A549 (cell line): ENCODE results near the gene RPN1. TPM values are rescaled to one million over a fixed set of nuclear protein-coding genes. Genes with fewer than 3 reads are reported as not detected.

Experiments used
- EHMT2 ChIP-seq: fragments of 200-600 bp; sonication (generic); IDR thresholded peaks from 2 replicates; pipeline ENCODE4 v1.6.1; 2016; ENCODE audit warnings: antibody characterized with exemption, low read depth, mild to moderate bottlenecking, moderate library complexity
- ESRRA ChIP-seq: fragments of 150-350 bp; IDR thresholded peaks from 2 replicates; pipeline ENCODE4 v1.6.1; 2014; ENCODE audit warnings: mild to moderate bottlenecking, low read length, borderline replicate concordance
- FOSB ChIP-seq: fragments of 250-450 bp; sonication (Bioruptor Pico); IDR thresholded peaks from 2 replicates; pipeline ENCODE4 v1.5.0; 2020; ENCODE audit warnings: mild to moderate bottlenecking, moderate library complexity
- FOSL2 ChIP-seq, 2 experiments: fragments of 450-650 bp in 1 of 2; fragments of >200 bp in 1 of 2; sonication (Bioruptor Twin) in 1 of 2; formaldehyde crosslinking; IDR thresholded peaks; 2 replicates each; pipeline versions ENCODE4 v1.5.0 to v1.6.1; 2016 to 2020; ENCODE audit warnings: mild to moderate bottlenecking in 1 of 2, moderate library complexity in 1 of 2
- GATA3 ChIP-seq: IDR thresholded peaks from 2 replicates; pipeline ENCODE4 v1.6.1; 2012; ENCODE audit warnings: borderline replicate concordance
- HEYL ChIP-seq: fragments of 250-450 bp; sonication (Bioruptor Pico); IDR thresholded peaks from 2 replicates; pipeline ENCODE4 v1.8.0; 2021; ENCODE audit warnings: mild to moderate bottlenecking, moderate library complexity
- HOXA7 ChIP-seq: fragments of 250-450 bp; sonication (Bioruptor Pico); IDR thresholded peaks from 2 replicates; pipeline ENCODE4 v1.5.0; 2020; ENCODE audit warnings: mild to moderate bottlenecking, moderate library complexity
- JUN ChIP-seq, 2 experiments: fragments of >200 bp; sonication (Bioruptor Twin); formaldehyde crosslinking; IDR thresholded peaks; 2 replicates in 1 of 2; 3 replicates in 1 of 2; pipeline ENCODE4 v1.6.1; 2016 to 2017
- KDM5A ChIP-seq: fragments of 200-600 bp; sonication (generic); IDR thresholded peaks from 2 replicates; pipeline ENCODE4 v1.6.1; 2016; ENCODE audit warnings: antibody characterized with exemption, mild to moderate bottlenecking
- MAZ ChIP-seq: fragments of 150-350 bp; IDR thresholded peaks from 2 replicates; pipeline ENCODE4 v1.6.1; 2014; ENCODE audit warnings: antibody characterized with exemption, low read depth, low read length, borderline replicate concordance
- POLR2AphosphoS2 ChIP-seq: conservative IDR thresholded peaks from 2 replicates; pipeline ENCODE4 v1.6.1; 2012; ENCODE audit warnings: low read length, improper control_type of control experiment, inconsistent platforms
- RARB ChIP-seq: fragments of 250-450 bp; sonication (Bioruptor Pico); IDR thresholded peaks from 2 replicates; pipeline ENCODE4 v1.8.0; 2021; ENCODE audit warnings: mild to moderate bottlenecking, moderate library complexity
- RCOR1 ChIP-seq: fragments of 150-350 bp; IDR thresholded peaks from 2 replicates; pipeline ENCODE4 v1.6.1; 2014; ENCODE audit warnings: antibody characterized with exemption, low read length, low read depth
- RFX5 ChIP-seq: fragments of 450-650 bp; IDR thresholded peaks from 2 replicates; pipeline ENCODE4 v1.7.1; 2014; ENCODE audit warnings: antibody characterized with exemption, mild to moderate bottlenecking, moderate library complexity
- RNF2 ChIP-seq: fragments of 200-600 bp; sonication (generic); IDR thresholded peaks from 2 replicates; pipeline ENCODE4 v1.6.1; 2016; ENCODE audit warnings: low read depth, mild to moderate bottlenecking, antibody characterized with exemption, moderate library complexity, borderline replicate concordance
- SMC3 ChIP-seq: fragments of >200 bp; sonication (Bioruptor Twin); formaldehyde crosslinking; IDR thresholded peaks from 3 replicates; pipeline ENCODE4 v1.6.1; 2018; ENCODE audit warnings: inconsistent platforms
- SREBF2 ChIP-seq: fragments of 450-650 bp; IDR thresholded peaks from 2 replicates; pipeline ENCODE4 v1.6.1; 2014; ENCODE audit warnings: mild to moderate bottlenecking, moderate library complexity
- ZFP36 ChIP-seq: fragments of 450-650 bp; IDR thresholded peaks from 2 replicates; pipeline ENCODE4 v1.6.1; 2014; ENCODE audit warnings: borderline replicate concordance; ENCODE audit not compliant: partially characterized antibody
- ZSCAN20 ChIP-seq: fragments of 250-450 bp; sonication (Bioruptor Pico); IDR thresholded peaks from 2 replicates; pipeline ENCODE4 v1.8.0; 2022; ENCODE audit warnings: mild to moderate bottlenecking, moderate library complexity
- polyA plus RNA-seq, 4 experiments: library from polyadenylated mRNA; depleted of rRNA in 3 of 4; stranded (reverse); fragments of >200 nt; fragmentation: RNase III in 1 of 4; extraction: RNeasy Plus Mini Kit Qiagen cat#74134 plus additional on column Dnase treatment in 1 of 4; gene quantifications; 2 replicates in 3 of 4; 3 replicates in 1 of 4; pipeline ENCODE4 v1.2.3, GENCODE V29; 2011 to 2017
- TF ChIP-seq, protein P1 (sequence below): IDR thresholded peaks from 2 replicates; pipeline ENCODE4 v1.6.1; 2012; ENCODE audit warnings: low read depth, borderline replicate concordance
- TF ChIP-seq, protein P2 (sequence below): fragments of 250-450 bp; sonication (Bioruptor Pico); IDR thresholded peaks from 2 replicates; pipeline ENCODE4 v1.5.0; 2021; ENCODE audit warnings: mild to moderate bottlenecking, moderate library complexity, borderline replicate concordance
- TF ChIP-seq, protein P3 (sequence below): IDR thresholded peaks from 2 replicates; pipeline ENCODE4 v1.6.1; 2012
- TF ChIP-seq, protein P4 (sequence below): fragments of 200-600 bp; sonication (generic); IDR thresholded peaks from 2 replicates; pipeline ENCODE4 v1.6.1; 2016; ENCODE audit warnings: antibody characterized with exemption, mild to moderate bottlenecking, moderate library complexity
- TF ChIP-seq, protein P5 (sequence below): fragments of 150-350 bp; IDR thresholded peaks from 2 replicates; pipeline ENCODE4 v1.6.1; 2014; ENCODE audit warnings: low read depth, mild to moderate bottlenecking, low read length
- TF ChIP-seq, protein P6 (sequence below): fragments of >200 bp; sonication (Bioruptor Twin); formaldehyde crosslinking; IDR thresholded peaks from 2 replicates; pipeline ENCODE4 v1.6.1; 2016
- TF ChIP-seq, protein P7 (sequence below): fragments of 450-650 bp; IDR thresholded peaks from 2 replicates; pipeline ENCODE4 v1.6.1; 2014; ENCODE audit warnings: antibody characterized with exemption

Gene RPN1
- polyA plus RNA-seq, 2 of the 4 experiments (the other 2 are of a cell fraction), result 145 to 279 TPM

DNA sequence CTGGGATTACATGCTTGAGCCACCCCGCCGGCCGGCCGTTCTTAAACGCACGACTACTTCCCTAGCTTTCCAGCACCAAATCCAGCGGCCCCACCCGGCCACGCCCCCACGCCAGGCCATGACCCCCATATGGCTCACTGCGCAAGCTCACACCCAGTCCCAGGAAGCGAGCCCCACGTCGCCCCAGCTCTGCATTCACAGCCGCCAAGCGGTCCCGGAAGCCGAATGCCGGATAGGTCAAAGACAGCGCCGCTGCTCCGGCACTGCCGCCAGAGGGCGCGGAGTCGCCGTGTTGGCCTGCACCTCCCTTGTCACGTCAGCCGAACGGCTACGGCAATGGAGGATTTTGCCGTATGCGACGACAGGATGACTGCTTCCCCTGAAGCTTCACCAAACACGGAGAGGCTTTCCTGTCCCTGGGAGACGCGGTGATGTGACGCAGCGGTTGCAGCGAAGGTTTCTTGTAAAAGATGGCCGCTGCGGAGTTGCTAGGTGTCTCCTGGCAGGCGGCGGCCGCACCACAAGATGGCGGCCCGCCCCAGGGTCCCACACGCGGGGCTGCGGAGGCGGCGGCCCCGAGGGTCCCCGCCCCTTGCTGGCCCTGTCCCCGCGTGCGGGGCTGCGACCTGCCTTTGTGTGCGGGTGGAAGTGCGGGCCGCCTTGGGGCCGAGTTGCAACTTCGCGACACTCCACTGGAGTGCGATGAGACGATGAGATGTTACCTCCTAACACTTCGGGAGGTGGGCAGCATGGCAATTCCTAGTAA is 30.2 kb upstream of the RPN1 start (continued):
- TF ChIP-seq RCOR1 (no peak), FOSL2 (IDR thresholded peaks at IDR 0.05) (no peak), FOSL2 (CRISPR knock-in tag; IDR thresholded peaks at IDR 0.05) (peak; percentile 11), ZSCAN20 (no peak), GATA3 (0 out of 2 replicates have a peak, but pooled peaks have one; percentile 9), FOSB (CRISPR knock-in tag) (no peak), ZFP36 (no peak), KDM5A (no peak), RNF2 (no peak), RFX5 (peak; percentile 93), SREBF2 (peak; percentile 41), EHMT2 (no peak), HEYL (no peak), RARB (CRISPR knock-in tag) (peak; percentile 39; the same call in 1 of the 2 replicates), ESRRA (no peak), MAZ (no peak), JUN (IDR thresholded peaks at IDR 0.05) (peak; percentile 65 to 66; a peak in 4 of 5 replicates), HOXA7 (CRISPR knock-in tag) (no peak), SMC3 (peak; percentile 79), POLR2AphosphoS2 (no peak)
- TF ChIP-seq, protein P1, sequence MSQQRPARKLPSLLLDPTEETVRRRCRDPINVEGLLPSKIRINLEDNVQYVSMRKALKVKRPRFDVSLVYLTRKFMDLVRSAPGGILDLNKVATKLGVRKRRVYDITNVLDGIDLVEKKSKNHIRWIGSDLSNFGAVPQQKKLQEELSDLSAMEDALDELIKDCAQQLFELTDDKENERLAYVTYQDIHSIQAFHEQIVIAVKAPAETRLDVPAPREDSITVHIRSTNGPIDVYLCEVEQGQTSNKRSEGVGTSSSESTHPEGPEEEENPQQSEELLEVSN, result peak; percentile 49; the same call in 1 of the 2 replicates
- TF ChIP-seq, protein P2, sequence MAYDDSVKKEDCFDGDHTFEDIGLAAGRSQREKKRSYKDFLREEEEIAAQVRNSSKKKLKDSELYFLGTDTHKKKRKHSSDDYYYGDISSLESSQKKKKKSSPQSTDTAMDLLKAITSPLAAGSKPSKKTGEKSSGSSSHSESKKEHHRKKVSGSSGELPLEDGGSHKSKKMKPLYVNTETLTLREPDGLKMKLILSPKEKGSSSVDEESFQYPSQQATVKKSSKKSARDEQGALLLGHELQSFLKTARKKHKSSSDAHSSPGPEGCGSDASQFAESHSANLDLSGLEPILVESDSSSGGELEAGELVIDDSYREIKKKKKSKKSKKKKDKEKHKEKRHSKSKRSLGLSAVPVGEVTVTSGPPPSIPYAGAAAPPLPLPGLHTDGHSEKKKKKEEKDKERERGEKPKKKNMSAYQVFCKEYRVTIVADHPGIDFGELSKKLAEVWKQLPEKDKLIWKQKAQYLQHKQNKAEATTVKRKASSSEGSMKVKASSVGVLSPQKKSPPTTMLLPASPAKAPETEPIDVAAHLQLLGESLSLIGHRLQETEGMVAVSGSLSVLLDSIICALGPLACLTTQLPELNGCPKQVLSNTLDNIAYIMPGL (CRISPR knock-in tag), result peak; percentile 84; the same call in 1 of the 2 replicates
- TF ChIP-seq, protein P3, sequence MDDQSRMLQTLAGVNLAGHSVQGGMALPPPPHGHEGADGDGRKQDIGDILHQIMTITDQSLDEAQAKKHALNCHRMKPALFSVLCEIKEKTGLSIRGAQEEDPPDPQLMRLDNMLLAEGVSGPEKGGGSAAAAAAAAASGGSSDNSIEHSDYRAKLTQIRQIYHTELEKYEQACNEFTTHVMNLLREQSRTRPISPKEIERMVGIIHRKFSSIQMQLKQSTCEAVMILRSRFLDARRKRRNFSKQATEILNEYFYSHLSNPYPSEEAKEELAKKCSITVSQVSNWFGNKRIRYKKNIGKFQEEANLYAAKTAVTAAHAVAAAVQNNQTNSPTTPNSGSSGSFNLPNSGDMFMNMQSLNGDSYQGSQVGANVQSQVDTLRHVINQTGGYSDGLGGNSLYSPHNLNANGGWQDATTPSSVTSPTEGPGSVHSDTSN, result no peak
- TF ChIP-seq, protein P4, sequence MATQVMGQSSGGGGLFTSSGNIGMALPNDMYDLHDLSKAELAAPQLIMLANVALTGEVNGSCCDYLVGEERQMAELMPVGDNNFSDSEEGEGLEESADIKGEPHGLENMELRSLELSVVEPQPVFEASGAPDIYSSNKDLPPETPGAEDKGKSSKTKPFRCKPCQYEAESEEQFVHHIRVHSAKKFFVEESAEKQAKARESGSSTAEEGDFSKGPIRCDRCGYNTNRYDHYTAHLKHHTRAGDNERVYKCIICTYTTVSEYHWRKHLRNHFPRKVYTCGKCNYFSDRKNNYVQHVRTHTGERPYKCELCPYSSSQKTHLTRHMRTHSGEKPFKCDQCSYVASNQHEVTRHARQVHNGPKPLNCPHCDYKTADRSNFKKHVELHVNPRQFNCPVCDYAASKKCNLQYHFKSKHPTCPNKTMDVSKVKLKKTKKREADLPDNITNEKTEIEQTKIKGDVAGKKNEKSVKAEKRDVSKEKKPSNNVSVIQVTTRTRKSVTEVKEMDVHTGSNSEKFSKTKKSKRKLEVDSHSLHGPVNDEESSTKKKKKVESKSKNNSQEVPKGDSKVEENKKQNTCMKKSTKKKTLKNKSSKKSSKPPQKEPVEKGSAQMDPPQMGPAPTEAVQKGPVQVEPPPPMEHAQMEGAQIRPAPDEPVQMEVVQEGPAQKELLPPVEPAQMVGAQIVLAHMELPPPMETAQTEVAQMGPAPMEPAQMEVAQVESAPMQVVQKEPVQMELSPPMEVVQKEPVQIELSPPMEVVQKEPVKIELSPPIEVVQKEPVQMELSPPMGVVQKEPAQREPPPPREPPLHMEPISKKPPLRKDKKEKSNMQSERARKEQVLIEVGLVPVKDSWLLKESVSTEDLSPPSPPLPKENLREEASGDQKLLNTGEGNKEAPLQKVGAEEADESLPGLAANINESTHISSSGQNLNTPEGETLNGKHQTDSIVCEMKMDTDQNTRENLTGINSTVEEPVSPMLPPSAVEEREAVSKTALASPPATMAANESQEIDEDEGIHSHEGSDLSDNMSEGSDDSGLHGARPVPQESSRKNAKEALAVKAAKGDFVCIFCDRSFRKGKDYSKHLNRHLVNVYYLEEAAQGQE, result no peak; the same call in 1 of the 2 replicates
- TF ChIP-seq, protein P5, sequence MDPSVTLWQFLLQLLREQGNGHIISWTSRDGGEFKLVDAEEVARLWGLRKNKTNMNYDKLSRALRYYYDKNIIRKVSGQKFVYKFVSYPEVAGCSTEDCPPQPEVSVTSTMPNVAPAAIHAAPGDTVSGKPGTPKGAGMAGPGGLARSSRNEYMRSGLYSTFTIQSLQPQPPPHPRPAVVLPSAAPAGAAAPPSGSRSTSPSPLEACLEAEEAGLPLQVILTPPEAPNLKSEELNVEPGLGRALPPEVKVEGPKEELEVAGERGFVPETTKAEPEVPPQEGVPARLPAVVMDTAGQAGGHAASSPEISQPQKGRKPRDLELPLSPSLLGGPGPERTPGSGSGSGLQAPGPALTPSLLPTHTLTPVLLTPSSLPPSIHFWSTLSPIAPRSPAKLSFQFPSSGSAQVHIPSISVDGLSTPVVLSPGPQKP, result no peak
- TF ChIP-seq, protein P6, sequence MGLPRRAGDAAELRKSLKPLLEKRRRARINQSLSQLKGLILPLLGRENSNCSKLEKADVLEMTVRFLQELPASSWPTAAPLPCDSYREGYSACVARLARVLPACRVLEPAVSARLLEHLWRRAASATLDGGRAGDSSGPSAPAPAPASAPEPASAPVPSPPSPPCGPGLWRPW, result no peak
- TF ChIP-seq, protein P7, sequence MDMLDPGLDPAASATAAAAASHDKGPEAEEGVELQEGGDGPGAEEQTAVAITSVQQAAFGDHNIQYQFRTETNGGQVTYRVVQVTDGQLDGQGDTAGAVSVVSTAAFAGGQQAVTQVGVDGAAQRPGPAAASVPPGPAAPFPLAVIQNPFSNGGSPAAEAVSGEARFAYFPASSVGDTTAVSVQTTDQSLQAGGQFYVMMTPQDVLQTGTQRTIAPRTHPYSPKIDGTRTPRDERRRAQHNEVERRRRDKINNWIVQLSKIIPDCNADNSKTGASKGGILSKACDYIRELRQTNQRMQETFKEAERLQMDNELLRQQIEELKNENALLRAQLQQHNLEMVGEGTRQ, result no peak
